CD14-positive monocyte (primary cell): ENCODE data around the gene UBE2G2. TPM values are rescaled to one million over a fixed set of nuclear protein-coding genes. Genes with fewer than 3 reads are reported as not detected.

ENCODE experiments used
- DNase-seq, 3 donors: peaks; one replicate each; pipeline ENCODE4 v3.0.0-alpha.2; 2011 to 2022
- H2AFZ ChIP-seq: 2 replicates; pipeline ENCODE4 v1.6.0; 2012; ENCODE audit warnings: mild to moderate bottlenecking, low read depth, low read length, inconsistent platforms; ENCODE audit not compliant: insufficient read depth, poor library complexity, severe bottlenecking
- H3K27ac ChIP-seq, 2 donors: 1 replicate in 1 of 2; 2 replicates in 1 of 2; pipeline ENCODE4 v1.5.1; 2012 to 2013; ENCODE audit warnings: low read length in 2 of 2, control low read depth in 1 of 2, inconsistent platforms in 1 of 2, low read depth in 1 of 2, mild to moderate bottlenecking in 1 of 2
- H3K27me3 ChIP-seq, 2 donors: one replicate each; pipeline versions ENCODE4 v1.6.0 to v1.6.1; 2011 to 2013; ENCODE audit warnings: low read length in 2 of 2; ENCODE audit not compliant: control insufficient read depth in 2 of 2, insufficient read depth in 2 of 2
- H3K36me3 ChIP-seq, 2 donors: replicated peaks in 1 of 2; 1 replicate in 1 of 2; 2 replicates in 1 of 2; pipeline versions ENCODE4 v1.5.1 to v1.6.1; 2012 to 2013; ENCODE audit warnings: low read length in 2 of 2, control low read depth in 1 of 2, inconsistent platforms in 1 of 2, mild to moderate bottlenecking in 1 of 2; ENCODE audit not compliant: insufficient read depth in 2 of 2, control insufficient read depth in 1 of 2
- H3K4me1 ChIP-seq, 2 donors: 1 replicate in 1 of 2; 2 replicates in 1 of 2; pipeline versions ENCODE4 v1.5.1 to v1.6.1; 2012 to 2013; ENCODE audit warnings: low read length in 2 of 2, control low read depth in 1 of 2, inconsistent platforms in 1 of 2, mild to moderate bottlenecking in 1 of 2, moderate library complexity in 1 of 2; ENCODE audit not compliant: insufficient read depth in 2 of 2, control insufficient read depth in 1 of 2
- H3K4me2 ChIP-seq: replicated peaks from 2 replicates; pipeline ENCODE3; 2012; ENCODE audit warnings: low read length, moderate library complexity, mild to moderate bottlenecking; ENCODE audit not compliant: poor library complexity, severe bottlenecking; ENCODE audit errors: extremely low read depth
- H3K4me3 ChIP-seq, 3 experiments: fragments of 200-600 bp in 1 of 3; sonication (generic) in 1 of 3; replicated peaks in 1 of 3; 1 replicate in 2 of 3; 2 replicates in 1 of 3; pipeline ENCODE4 v1.5.1; 2011 to 2013; ENCODE audit warnings: low read length in 3 of 3, mild to moderate bottlenecking in 3 of 3, control low read depth in 2 of 3, low read depth in 2 of 3, inconsistent platforms in 1 of 3, moderate library complexity in 1 of 3
- H3K79me2 ChIP-seq: 2 replicates; pipeline ENCODE4 v1.6.0; 2012; ENCODE audit warnings: mild to moderate bottlenecking, control low read depth, inconsistent platforms, low read length, moderate library complexity; ENCODE audit not compliant: insufficient read depth
- H3K9ac ChIP-seq: 2 replicates; pipeline ENCODE4 v1.6.0; 2017; ENCODE audit warnings: low read length, mild to moderate bottlenecking; ENCODE audit not compliant: insufficient read depth, poor library complexity, severe bottlenecking
- H3K9me3 ChIP-seq, 2 donors: replicated peaks in 1 of 2; 1 replicate in 1 of 2; 2 replicates in 1 of 2; pipeline versions ENCODE4 v1.5.1 to v1.6.1; 2012 to 2013; ENCODE audit warnings: low read length in 2 of 2, control low read depth in 1 of 2; ENCODE audit not compliant: control insufficient read depth in 1 of 2, insufficient read depth in 1 of 2
- H4K20me1 ChIP-seq: 2 replicates; pipeline ENCODE4 v1.6.0; 2012; ENCODE audit warnings: mild to moderate bottlenecking, low read length, control low read depth, moderate library complexity; ENCODE audit not compliant: insufficient read depth
- H3K27ac Mint-ChIP-seq, 7 donors: one replicate each; pipeline ENCODE4 v1.8.0; 2020; ENCODE audit warnings: mild to moderate bottlenecking in 7 of 7, mixed read lengths in 7 of 7, moderate library complexity in 6 of 7, inconsistent platforms in 2 of 7
- H3K27me3 Mint-ChIP-seq, 3 donors: one replicate each; pipeline ENCODE4 v1.8.0; 2021 to 2022; ENCODE audit warnings: low read depth in 3 of 3, mild to moderate bottlenecking in 3 of 3, mixed read lengths in 3 of 3, moderate library complexity in 3 of 3, inconsistent platforms in 1 of 3
- H3K36me3 Mint-ChIP-seq, 2 donors: one replicate each; pipeline ENCODE4 v1.8.0; 2020; ENCODE audit warnings: mixed read lengths in 2 of 2, inconsistent platforms in 1 of 2, mild to moderate bottlenecking in 1 of 2
- H3K4me1 Mint-ChIP-seq: one replicate; pipeline ENCODE4 v1.8.0; 2020; ENCODE audit warnings: mild to moderate bottlenecking, mixed read lengths
- H3K4me3 Mint-ChIP-seq, 2 donors: one replicate each; pipeline ENCODE4 v1.8.0; 2020; ENCODE audit warnings: mild to moderate bottlenecking in 2 of 2, mixed read lengths in 2 of 2, moderate library complexity in 1 of 2
- H3K9me3 Mint-ChIP-seq, 7 donors: one replicate each; pipeline ENCODE4 v1.8.0; 2020 to 2022; ENCODE audit warnings: mixed read lengths in 7 of 7, mild to moderate bottlenecking in 6 of 7, moderate library complexity in 6 of 7, inconsistent platforms in 2 of 7
- CTCF ChIP-seq: fragments of 200-600 bp; IDR thresholded peaks from one replicate; pipeline ENCODE4 v1.8.0; 2022; ENCODE audit warnings: antibody characterized with exemption, mild to moderate bottlenecking
- WGBS: methylation state at CpG from one replicate; pipeline ENCODE4 v1.1.5; 2013; ENCODE audit warnings: missing lambda C conversion rate; ENCODE audit not compliant: insufficient coverage; 5-methylcytosine and 5-hydroxymethylcytosine counted together
- intact Hi-C, 2 donors: fragments of 100-400 bp; cut with micrococcal nuclease; formaldehyde crosslinking; loops; one replicate each; pipeline versions ENCODE4 v1.15.0 to v1.15.1; 2023
- polyA plus RNA-seq, 3 donors: library from polyadenylated mRNA; depleted of rRNA in 1 of 3; unstranded in 2 of 3; stranded (reverse) in 1 of 3; fragments of 300-500 nt in 2 of 3; fragments of >200 nt in 1 of 3; fragmentation: Illumina TruSeq in 2 of 3; gene quantifications; 1 replicate in 2 of 3; 2 replicates in 1 of 3; pipeline ENCODE4 v1.2.3, GENCODE V29; 2012 to 2021

The UBE2G2 gene
- polyA plus RNA-seq, 3 donors, result 22.5 to 123 (median 31.0) TPM

DNA sequence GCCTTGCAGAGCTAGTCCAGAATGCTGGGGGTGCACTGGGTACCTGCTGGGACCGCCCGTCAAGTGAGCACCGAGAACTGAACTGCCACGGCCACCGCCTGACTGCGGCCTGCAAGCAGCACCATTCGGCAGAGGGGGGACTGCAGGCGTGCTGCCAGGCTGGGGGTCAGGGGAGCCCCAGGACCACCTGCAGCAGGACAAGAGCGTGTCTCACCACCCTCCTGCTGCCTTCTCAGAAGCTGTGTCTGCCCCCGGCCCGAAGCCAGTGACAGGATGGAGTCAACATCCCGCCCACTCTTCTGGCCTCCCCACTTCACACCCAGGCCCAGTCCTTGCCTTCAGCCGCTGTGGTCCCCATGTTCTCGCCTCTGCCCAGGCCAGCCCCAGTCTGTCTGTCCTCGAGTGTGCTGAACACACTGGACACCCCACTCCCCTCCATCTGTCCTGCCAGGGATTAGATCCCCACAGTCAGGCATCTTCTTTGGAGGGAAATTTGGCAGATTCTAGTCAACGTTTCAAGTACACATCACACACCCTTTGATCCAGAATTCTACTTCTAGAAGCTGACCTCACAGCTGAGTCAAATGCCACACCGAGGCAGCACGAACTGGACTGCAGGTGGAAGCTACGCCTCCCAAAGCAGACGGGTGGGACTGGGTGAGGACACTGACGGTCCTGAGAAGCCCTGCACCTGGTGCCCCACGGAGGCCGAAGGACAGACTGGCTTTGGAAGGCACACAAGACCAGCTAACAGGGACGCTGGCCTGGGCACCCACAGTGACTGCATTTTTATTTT lies 45.8 kb upstream of the UBE2G2 start:
- intact Hi-C loops, result no loop called here
- WGBS, result 95% methylated on average over 22 of the region's 24 CpGs

More for the DNA sequence above, 45.8 kb upstream of the UBE2G2 start:
- H4K20me1 ChIP-seq, result peaks cover 58% of the 10 kb centered on the region
- H3K27me3 ChIP-seq, result no peaks in the 10 kb centered on the region
- Mint-ChIP-seq H3K36me3 (peaks cover 37 to 49% of the 10 kb centered on the region in 2 donors), H3K9me3 (no peaks in the 10 kb centered on the region), H3K27me3 (peaks cover 2 to 10% (median 4%) of the 10 kb centered on the region in 3 donors), H3K4me1 (peaks cover 46% of the 10 kb centered on the region), H3K27ac (peak overlapping the region in 4 of 7 donors; percentile 48 to 80 (median 56)), H3K4me3 (no peak overlapping the region)
- H3K9ac ChIP-seq, result no peak overlapping the region
- no peaks in the 10 kb centered on the region for H3K9me3 ChIP-seq
- H2AFZ ChIP-seq, result no peak overlapping the region
- H3K79me2 ChIP-seq, result peaks cover 17% of the 10 kb centered on the region
- no peak for DNase-seq
- H3K4me3 ChIP-seq, result no peak overlapping the region
- H3K4me1 ChIP-seq, result peaks cover 40 to 54% of the 10 kb centered on the region in 2 donors
- no peak for TF ChIP-seq CTCF
- H3K4me2 ChIP-seq, result no peak overlapping the region
- H3K27ac ChIP-seq, result peak overlapping the region; percentile 72 to 85
- H3K36me3 ChIP-seq, result peaks cover 34 to 40% of the 10 kb centered on the region in 2 donors
